ENCODE data around the gene MR1.

MR1 gene

GRCh38 chr1:181102841-181103240, 69.1 kb downstream of the MR1 start:
- ATAC-seq (no peak), DNase-seq (no peak)
- Mint-ChIP-seq H3K4me1 (peaks cover 87% of the 10 kb centered on the region), H3K27me3 (peaks cover 13% of the 10 kb centered on the region), H3K4me3 (peak overlapping the region in 1 of 2 donors; percentile 0), H3K27ac (no peak overlapping the region), H3K9me3 (no peaks in the 10 kb centered on the region)

- Mint-ChIP-seq H3K27ac (no peak overlapping the region), H3K4me3 (peak overlapping the region in 1 of 2 donors; percentile 0), H3K27me3 (peaks cover 19% of the 10 kb centered on the region), H3K9me3 (no peaks in the 10 kb centered on the region), H3K4me1 (peaks cover 87% of the 10 kb centered on the region)
- ATAC-seq, result no peak
- DNase-seq, result no peak
Measured at GRCh38 chr1:181103399-181103798, 69.6 kb downstream of the MR1 start.

GRCh38 chr1:181104042-181104789, 70.4 kb downstream of the MR1 start:
- peaks cover 84% of the 10 kb centered on the region for H3K4me1 Mint-ChIP-seq
- DNase-seq (no peak), ATAC-seq (no peak)
- H3K27me3 Mint-ChIP-seq, result peaks cover 25% of the 10 kb centered on the region
- H3K9me3 Mint-ChIP-seq, result no peaks in the 10 kb centered on the region
- H3K4me3 Mint-ChIP-seq, result peak overlapping the region; percentile 86 to 87
- H3K27ac Mint-ChIP-seq, result peak overlapping the region; percentile 42 to 44

GRCh38 chr1:181104790-181105133, 71.0 kb downstream of the MR1 start:
- Mint-ChIP-seq H3K4me3 (peak overlapping the region; percentile 86 to 87), H3K27me3 (peaks cover 31% of the 10 kb centered on the region), H3K9me3 (no peaks in the 10 kb centered on the region), H3K4me1 (peaks cover 79% of the 10 kb centered on the region), H3K27ac (peak overlapping the region in 1 of 2 donors; percentile 42)
- ATAC-seq (peak; percentile 51), DNase-seq (peak; percentile 51 to 68)

- Mint-ChIP-seq H3K4me1 (peaks cover 73% of the 10 kb centered on the region), H3K4me3 (peak overlapping the region; percentile 87 to 92), H3K27me3 (peaks cover 37% of the 10 kb centered on the region), H3K27ac (peak overlapping the region; percentile 74 to 87), H3K9me3 (no peaks in the 10 kb centered on the region)
- DNase-seq, result peak; percentile 89 to 92
- ATAC-seq, result peak; percentile 89
Measured at GRCh38 chr1:181105134-181106021, 71.6 kb downstream of the MR1 start.

GRCh38 chr1:181106022-181106312, 72.2 kb downstream of the MR1 start:
- Mint-ChIP-seq H3K27me3 (peaks cover 43% of the 10 kb centered on the region), H3K9me3 (no peaks in the 10 kb centered on the region), H3K4me3 (peak overlapping the region; percentile 81 to 92), H3K4me1 (peaks cover 67% of the 10 kb centered on the region), H3K27ac (peak overlapping the region in 1 of 2 donors; percentile 87)
- DNase-seq (no peak), ATAC-seq (no peak)

- ATAC-seq (no peak), DNase-seq (no peak)
- peaks cover 62% of the 10 kb centered on the region for H3K4me1 Mint-ChIP-seq
- no peaks in the 10 kb centered on the region for H3K9me3 Mint-ChIP-seq
- H3K4me3 Mint-ChIP-seq, result no peak overlapping the region
- no peak overlapping the region for H3K27ac Mint-ChIP-seq
- peaks cover 48% of the 10 kb centered on the region for H3K27me3 Mint-ChIP-seq
Measured at GRCh38 chr1:181106479-181106878, 72.7 kb downstream of the MR1 start.

GRCh38 chr1:181107711-181108110, 73.9 kb downstream of the MR1 start:
- no peak overlapping the region for H3K4me3 Mint-ChIP-seq
- no peak overlapping the region for H3K27ac Mint-ChIP-seq
- peaks cover 52% of the 10 kb centered on the region for H3K4me1 Mint-ChIP-seq
- ATAC-seq (no peak), DNase-seq (no peak)
- H3K27me3 Mint-ChIP-seq, result peaks cover 51% of the 10 kb centered on the region
- H3K9me3 Mint-ChIP-seq, result no peaks in the 10 kb centered on the region

- Mint-ChIP-seq H3K9me3 (no peaks in the 10 kb centered on the region), H3K27ac (peak overlapping the region in 1 of 2 donors; percentile 15), H3K4me1 (peaks cover 45% of the 10 kb centered on the region), H3K4me3 (no peak overlapping the region), H3K27me3 (peaks cover 51% of the 10 kb centered on the region)
- ATAC-seq (no peak), DNase-seq (no peak)
Measured at GRCh38 chr1:181108304-181108867, 74.6 kb downstream of the MR1 start.

GRCh38 chr1:181110013-181110412, 76.2 kb downstream of the MR1 start:
- no peak overlapping the region for H3K27ac Mint-ChIP-seq
- ATAC-seq, result no peak
- no peaks in the 10 kb centered on the region for H3K9me3 Mint-ChIP-seq
- peaks cover 51% of the 10 kb centered on the region for H3K27me3 Mint-ChIP-seq
- peaks cover 31% of the 10 kb centered on the region for H3K4me1 Mint-ChIP-seq
- no peak for DNase-seq
- no peak overlapping the region for H3K4me3 Mint-ChIP-seq
